ENCODE data around the gene JMJD6. TPM values are rescaled to one million over a fixed set of nuclear protein-coding genes. Genes with fewer than 3 reads are reported as not detected.

JMJD6 gene
- total and polyA plus RNA-seq, 2 experiments from 2014 or later = 11.4 to 12.8 TPM

- TF ChIP-seq ETS1 (IDR thresholded peaks at IDR 0.05) (no peak), STAT1 (IDR thresholded peaks at IDR 0.05; ENCODE audit: unreplicated experiment) (no peak)
Observed at GRCh38 chr17:76683011-76683755, 43.2 kb downstream of the JMJD6 start (continued).

- Mint-ChIP-seq H3K27me3 (ENCODE audit: insufficient read depth, low read depth, poor library complexity) (peaks cover 18% of the 10 kb centered on the region), H3K4me1 (peaks cover 40% of the 10 kb centered on the region), H3K9me3 (no peaks in the 10 kb centered on the region), H3K4me3 (no peak overlapping the region; the same call in 2 of the 3 replicates), H3K27ac (no peak overlapping the region), H3K36me3 (ENCODE audit: low read depth) (no peaks in the 10 kb centered on the region; the same call in 2 of the 3 replicates)
- no peaks in the 10 kb centered on the region for H3K9me2 ChIP-seq (ENCODE audit: insufficient read depth)
- H2AFZ ChIP-seq = no peak overlapping the region
- H3K4me1 ChIP-seq (ENCODE audit: insufficient read depth) = peaks cover 8% of the 10 kb centered on the region
- no peaks in the 10 kb centered on the region for H3K36me3 ChIP-seq (ENCODE audit: insufficient read depth)
- no peaks in the 10 kb centered on the region for H3K27me3 ChIP-seq (ENCODE audit: insufficient read depth)
- no peak overlapping the region for H3K4me3 ChIP-seq
- H3K27ac ChIP-seq (ENCODE audit: low read depth) = no peak overlapping the region
- no peak overlapping the region for H3K4me2 ChIP-seq
- ATAC-seq (no peak), DNase-seq (ENCODE audit: low spot score) (no peak)
- H3F3A ChIP-seq (replicated peaks; ENCODE audit: low read depth) = no peaks in the 10 kb centered on the region
- H4K20me1 ChIP-seq (replicated peaks; ENCODE audit: insufficient read depth) = no peaks in the 10 kb centered on the region
- H3K79me2 ChIP-seq (replicated peaks; ENCODE audit: insufficient read depth) = no peaks in the 10 kb centered on the region
- TF ChIP-seq ZNF114 (CRISPR knock-in tag; IDR thresholded peaks at IDR 0.05) (no peak), CTCF (conservative IDR thresholded peaks at IDR 0.05; ENCODE audit: low read depth in 2 of 2) (no peak), JUNB (IDR thresholded peaks at IDR 0.05; ENCODE audit: unreplicated experiment) (no peak), STAT1 (IDR thresholded peaks at IDR 0.05; ENCODE audit: unreplicated experiment) (no peak), NANOG (IDR thresholded peaks at IDR 0.05; ENCODE audit: borderline replicate concordance) (no peak), CREB1 (CRISPR knock-in tag; IDR thresholded peaks at IDR 0.05; ENCODE audit: low read depth) (no peak), REST (IDR thresholded peaks at IDR 0.05; ENCODE audit: unreplicated experiment) (no peak), POLR2AphosphoS5 (IDR thresholded peaks at IDR 0.05; ENCODE audit: low read depth) (no peak), EZH2phosphoT487 (IDR thresholded peaks at IDR 0.05; ENCODE audit: unreplicated experiment) (no peak), ZNF331 (CRISPR knock-in tag; IDR thresholded peaks at IDR 0.05; ENCODE audit: low read depth) (no peak), EZH2 (IDR thresholded peaks at IDR 0.05; ENCODE audit: low read depth, unreplicated experiment) (no peak), ETS1 (IDR thresholded peaks at IDR 0.05) (no peak)
Observed at GRCh38 chr17:76682296-76682695, 44.1 kb downstream of the JMJD6 start.

Measured in GM23338 (cell line).